Measurements from ENCODE around the gene TLL1. TPM values are rescaled to one million over a fixed set of nuclear protein-coding genes. Genes with fewer than 3 reads are reported as not detected.

The TLL1 gene
- total RNA-seq, result 1.2 and 2.2 TPM in 2 replicates

DNA sequence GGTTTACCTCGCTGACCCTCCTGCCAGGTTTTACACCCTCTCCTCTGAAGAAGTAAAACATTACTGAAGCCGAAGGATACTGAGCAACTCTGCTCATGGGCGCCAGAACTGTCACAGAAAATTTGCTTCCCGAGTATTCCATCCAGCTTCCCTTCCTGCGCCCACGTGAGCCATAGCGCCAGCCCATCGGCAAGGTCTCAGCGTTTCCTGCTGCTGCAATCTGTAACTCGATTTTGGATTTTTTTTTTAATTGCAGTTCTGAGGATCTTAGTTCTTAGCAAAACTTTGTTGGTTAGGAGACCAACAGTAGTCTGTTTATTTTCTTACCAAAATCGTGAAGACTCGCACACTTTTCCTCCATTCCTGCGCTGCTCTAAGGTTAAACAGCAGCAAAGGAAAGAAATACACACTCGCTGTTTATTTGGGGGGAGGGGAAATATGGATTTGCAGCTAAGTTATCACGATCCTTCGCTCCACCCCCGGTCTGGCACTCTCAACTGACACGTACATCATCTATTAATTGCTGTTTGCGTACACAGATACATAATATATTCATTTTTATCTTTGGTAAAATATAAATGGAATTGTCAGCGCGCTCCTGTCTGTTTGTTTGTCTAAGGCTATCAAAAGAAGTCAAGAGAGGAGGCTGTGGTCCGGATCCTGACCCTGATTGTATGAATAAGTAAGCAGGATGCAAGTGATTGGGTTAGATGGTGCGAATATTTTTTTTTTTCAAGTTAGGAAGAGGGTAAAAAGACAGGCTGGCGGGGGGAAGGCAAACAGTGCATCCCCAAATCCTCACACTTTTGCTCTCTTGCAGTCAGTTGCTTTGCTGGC is at the start of gene TLL1:
TLL1 (plus strand) TSS at position 777 of the 837 bp plus-strand sequence. CDS start 668 bp downstream, outside the sequence.
- no peak for DNase-seq (ENCODE audit: low read depth, low spot score)

- no peak for DNase-seq (ENCODE audit: low read depth, low spot score)
Measured at GRCh38 chr4:165826166-165826565, 46.9 kb upstream of the TLL1 start.

- DNase-seq (ENCODE audit: low read depth, low spot score), result no peak
Measured at GRCh38 chr4:165827018-165827417, 46.0 kb upstream of the TLL1 start.

GRCh38 chr4:165828928-165829327 is 44.1 kb upstream of the TLL1 start:
- DNase-seq (ENCODE audit: low read depth, low spot score), result no peak

DNA sequence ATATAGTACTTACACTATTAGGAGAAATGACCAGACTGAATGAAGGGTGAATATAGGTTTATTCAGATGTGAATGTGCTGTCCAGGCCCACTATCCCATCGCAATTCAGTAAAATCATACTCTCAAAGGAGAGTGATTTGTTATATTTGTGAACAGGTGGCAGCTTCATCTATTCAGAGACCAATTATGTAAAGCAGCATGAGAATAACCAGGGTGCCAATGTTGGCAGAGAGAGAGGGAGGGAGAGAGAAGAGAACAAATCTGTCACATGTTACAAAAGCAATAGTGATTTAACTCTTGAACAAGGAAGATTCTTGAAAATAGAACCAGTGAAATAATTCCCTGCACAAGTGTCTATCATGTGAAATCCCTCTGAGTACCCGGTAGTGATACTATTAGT is 38.9 kb upstream of the TLL1 start:
- no peak for DNase-seq (ENCODE audit: low read depth, low spot score)

GRCh38 chr4:165838575-165838974 is 34.5 kb upstream of the TLL1 start:
- no peak for DNase-seq (ENCODE audit: low read depth, low spot score)

- DNase-seq (ENCODE audit: low read depth, low spot score), result peak; percentile 11
Measured at GRCh38 chr4:165839615-165840333, 33.3 kb upstream of the TLL1 start.

- DNase-seq (ENCODE audit: low read depth, low spot score), result no peak
Measured at GRCh38 chr4:165842684-165843083, 30.4 kb upstream of the TLL1 start.

GRCh38 chr4:165844161-165844560 is 28.9 kb upstream of the TLL1 start:
- no peak for DNase-seq (ENCODE audit: low read depth, low spot score)

GRCh38 chr4:165851256-165851655 is 21.8 kb upstream of the TLL1 start:
- no peak for DNase-seq (ENCODE audit: low read depth, low spot score)

DNA sequence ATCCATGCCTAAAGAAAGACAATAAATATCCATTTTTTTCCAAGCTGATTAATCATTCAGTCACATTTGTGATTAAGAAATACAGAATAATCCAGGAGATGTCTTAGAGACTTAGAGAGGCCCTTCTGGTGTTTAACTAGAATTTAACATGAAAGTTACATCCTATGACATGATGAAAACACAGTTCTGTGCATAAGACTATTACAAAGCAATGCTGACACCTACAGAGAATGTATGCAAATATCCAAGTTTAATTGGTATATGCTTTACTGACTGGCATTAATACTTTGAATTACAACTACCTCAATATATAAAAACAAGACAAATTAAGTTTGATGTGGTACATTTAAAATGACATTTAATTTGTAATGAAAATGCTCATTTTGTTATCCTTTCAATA is 17.8 kb upstream of the TLL1 start:
- no peak for DNase-seq (ENCODE audit: low read depth, low spot score)

GRCh38 chr4:165861363-165861762 is 11.7 kb upstream of the TLL1 start:
- no peak for DNase-seq (ENCODE audit: low read depth, low spot score)

DNA sequence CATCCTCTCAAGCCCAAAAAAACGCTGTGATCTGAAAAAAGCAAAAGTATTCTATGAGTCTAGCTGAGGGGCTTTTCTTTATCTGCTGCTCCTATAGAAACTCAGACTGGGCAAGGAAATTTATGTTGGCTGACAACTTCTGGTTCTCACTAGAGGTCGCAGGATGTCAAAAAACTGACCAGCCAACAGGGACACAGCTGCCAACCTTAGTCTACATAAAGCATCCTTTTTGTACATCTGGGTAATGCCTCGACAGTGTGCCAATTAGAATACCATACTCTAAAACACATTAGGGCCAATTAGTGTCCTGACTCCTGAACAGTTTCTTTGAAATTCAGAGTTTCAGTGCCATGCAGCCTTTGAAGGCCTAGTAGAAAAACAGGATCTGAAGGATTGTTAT is 8.8 kb upstream of the TLL1 start:
- DNase-seq (ENCODE audit: low read depth, low spot score), result no peak

DNA sequence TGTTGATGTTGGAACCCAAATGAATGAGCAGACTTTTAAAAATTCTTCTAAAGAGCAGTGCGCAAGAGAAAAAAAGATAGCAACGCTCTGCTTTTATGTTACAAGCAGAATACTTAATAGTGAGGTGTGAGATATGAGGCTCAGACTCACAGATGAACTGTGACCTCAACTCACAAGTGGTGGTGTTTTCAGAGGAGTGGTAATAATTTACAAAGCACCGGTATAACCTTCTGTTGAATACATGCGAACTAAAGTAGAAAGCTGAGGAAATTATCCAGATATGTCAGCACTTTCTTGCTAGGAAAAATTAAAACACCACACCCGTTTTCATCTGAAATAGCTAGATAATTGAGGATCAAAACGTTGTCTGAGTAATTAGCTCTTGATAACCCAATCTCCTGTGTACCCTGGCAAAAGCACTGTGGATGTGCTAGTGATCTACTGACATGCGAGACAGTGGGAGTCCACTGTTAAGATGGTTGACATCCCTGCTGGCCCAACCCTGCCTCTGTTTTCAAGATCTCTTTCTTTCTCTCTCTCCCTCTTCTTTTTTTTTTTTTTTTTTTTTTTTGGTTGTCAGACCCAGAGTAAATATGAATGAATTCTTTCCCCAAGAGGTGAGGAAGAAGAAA is 6.9 kb upstream of the TLL1 start:
- no peak for DNase-seq (ENCODE audit: low read depth, low spot score)

- no peak for DNase-seq (ENCODE audit: low read depth, low spot score)
Measured at GRCh38 chr4:165867961-165868360, 5.1 kb upstream of the TLL1 start.

DNA sequence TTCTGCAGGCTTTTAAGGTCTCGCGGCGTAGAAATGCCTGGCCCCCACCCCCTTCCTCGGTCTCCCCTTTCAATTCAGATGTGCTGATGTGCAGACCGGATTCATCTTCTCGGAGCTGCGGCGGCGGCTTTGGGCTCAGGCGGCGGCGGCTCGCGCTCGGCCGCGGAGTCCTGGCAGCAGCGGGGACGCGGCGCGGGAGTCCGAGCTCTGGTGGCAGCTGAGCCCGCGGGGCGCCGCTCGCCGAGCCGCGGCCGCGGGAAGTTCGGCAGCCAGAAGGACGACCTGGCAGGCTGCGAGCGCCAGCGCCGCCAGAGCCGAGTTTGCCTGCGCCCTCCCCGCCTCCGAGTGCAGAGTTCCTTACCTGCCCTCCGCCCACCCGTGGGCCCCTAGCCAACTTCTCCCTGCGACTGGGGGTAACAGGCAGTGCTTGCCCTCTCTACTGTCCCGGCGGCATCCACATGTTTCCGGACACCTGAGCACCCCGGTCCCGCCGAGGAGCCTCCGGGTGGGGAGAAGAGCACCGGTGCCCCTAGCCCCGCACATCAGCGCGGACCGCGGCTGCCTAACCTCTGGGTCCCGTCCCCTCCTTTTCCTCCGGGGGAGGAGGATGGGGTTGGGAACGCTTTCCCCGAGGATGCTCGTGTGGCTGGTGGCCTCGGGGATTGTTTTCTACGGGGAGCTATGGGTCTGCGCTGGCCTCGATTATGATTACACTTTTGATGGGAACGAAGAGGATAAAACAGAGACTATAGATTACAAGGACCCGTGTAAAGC is 448 bp downstream of the TLL1 start:
- no peak for DNase-seq (ENCODE audit: low read depth, low spot score)

- no peak for DNase-seq (ENCODE audit: low read depth, low spot score)
Measured at GRCh38 chr4:165874072-165874790, 1.2 kb downstream of the TLL1 start.

DNA sequence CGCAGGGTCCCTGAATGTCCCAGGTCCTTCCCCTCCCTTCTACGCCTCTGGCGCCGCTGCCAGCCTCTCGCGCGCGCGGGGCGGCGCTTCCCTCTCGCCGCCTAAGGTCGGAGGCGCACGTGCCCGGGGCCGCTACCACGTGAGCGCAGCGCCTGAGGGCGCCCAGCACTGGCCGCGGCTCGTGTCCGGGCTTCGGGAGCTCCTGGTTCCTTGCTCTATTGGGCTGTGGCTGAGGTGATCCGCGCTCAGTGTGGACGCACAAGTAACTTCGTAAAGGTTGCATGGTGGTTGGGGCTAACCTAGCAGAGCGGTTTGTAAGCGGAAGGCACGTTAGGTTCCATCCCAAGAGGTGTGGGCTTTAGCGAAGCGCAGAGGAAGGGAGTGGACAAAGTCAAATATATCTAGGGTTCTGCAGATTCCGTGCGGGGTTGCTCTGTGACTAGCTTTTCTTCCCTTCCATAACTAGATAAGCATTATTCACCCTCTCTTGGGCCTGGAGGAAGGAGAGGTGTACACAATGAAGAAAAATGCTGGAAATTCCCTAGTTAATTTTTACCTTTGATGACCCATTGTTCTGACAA is 1.8 kb downstream of the TLL1 start:
- DNase-seq (ENCODE audit: low read depth, low spot score), result no peak

DNA sequence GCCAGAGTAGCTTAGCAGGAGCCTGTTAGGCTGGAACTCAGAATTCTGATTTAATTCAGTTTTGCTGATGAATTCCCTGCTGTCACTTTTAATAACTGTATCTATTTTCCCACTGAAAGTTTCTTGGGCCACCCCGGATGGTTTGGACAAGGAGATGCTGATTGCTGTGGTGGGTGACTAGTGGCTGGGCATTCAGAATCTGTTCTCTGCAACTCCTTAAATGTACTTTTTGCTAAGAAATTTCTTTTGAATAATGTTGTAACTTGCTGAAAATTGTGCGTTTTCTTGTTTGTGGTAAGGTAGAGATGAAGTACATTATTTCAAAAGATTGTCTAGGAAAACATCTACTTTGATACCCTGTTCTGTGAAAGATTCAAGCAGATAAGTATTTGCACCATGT is 2.4 kb downstream of the TLL1 start:
- DNase-seq (ENCODE audit: low read depth, low spot score), result no peak

DNA sequence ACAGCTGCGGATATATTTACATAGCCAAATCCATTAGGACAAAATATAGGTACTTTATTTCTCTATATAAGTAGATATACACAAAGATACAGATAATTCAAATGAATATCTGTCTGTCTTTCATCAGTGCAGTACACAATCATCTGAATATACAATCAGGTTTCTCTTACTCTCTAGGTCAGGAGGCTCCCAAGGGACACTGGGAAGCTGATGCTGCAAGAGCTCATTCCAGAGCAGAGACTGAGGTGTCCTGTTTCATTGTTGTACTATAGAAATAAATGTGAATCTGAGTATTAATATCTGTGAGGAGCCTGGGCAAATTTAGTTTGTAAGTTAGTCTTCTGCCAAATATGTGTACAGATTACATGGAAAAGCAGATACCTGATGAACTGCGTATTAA is 4.2 kb downstream of the TLL1 start:
- no peak for DNase-seq (ENCODE audit: low read depth, low spot score)

- no peak for DNase-seq (ENCODE audit: low read depth, low spot score)
Measured at GRCh38 chr4:165879641-165880040, 6.6 kb downstream of the TLL1 start.

Measured in pulmonary artery endothelial cell (primary cell).